Left ventricle myocardium inferior (tissue), 1 donor: ENCODE data around the gene DPP6. TPM values are rescaled to one million over a fixed set of nuclear protein-coding genes. Genes with fewer than 3 reads are reported as not detected.
"Not testable (repeated sequence)": the region's sequence is repeated elsewhere in the genome, so short reads cannot be mapped to it uniquely, and the experiment has no call there.

ENCODE experiments used
- DNase-seq: peaks from one replicate; pipeline ENCODE4 v3.0.0-alpha.2; 2020
- H3K27ac ChIP-seq: fragments of 200-600 bp; replicated peaks from 2 replicates; pipeline ENCODE4 v1.8.0; 2021
- H3K27me3 ChIP-seq: fragments of 200-600 bp; 2 replicates; pipeline ENCODE4 v1.8.0; 2021; ENCODE audit warnings: low read depth
- H3K36me3 ChIP-seq: fragments of 200-600 bp; 2 replicates; pipeline ENCODE4 v1.8.0; 2021
- H3K4me1 ChIP-seq: fragments of 200-600 bp; 2 replicates; pipeline ENCODE4 v1.8.0; 2021
- H3K4me3 ChIP-seq: fragments of 200-600 bp; 2 replicates; pipeline ENCODE4 v1.8.0; 2021; ENCODE audit warnings: mild to moderate bottlenecking, moderate library complexity
- H3K9me3 ChIP-seq: fragments of 200-600 bp; replicated peaks from 2 replicates; pipeline ENCODE4 v1.8.0; 2021
- intact Hi-C: fragments of 100-400 bp; cut with micrococcal nuclease; formaldehyde crosslinking; loops from one replicate; pipeline ENCODE4 v1.11.0; 2022
- total RNA-seq: library from RNA; stranded (reverse); fragmentation: NEBNext Ultra II Directional; extraction: Animal tissue kit (Norgen Biotek cat#: 25700); gene quantifications from one replicate; pipeline ENCODE4 v1.2.1, GENCODE V29; 2021
- TF ChIP-seq, protein P1 (sequence below): fragments of 200-600 bp; IDR thresholded peaks from 2 replicates; pipeline ENCODE4 v1.8.0; 2021; ENCODE audit warnings: antibody characterized with exemption, mild to moderate bottlenecking, borderline replicate concordance
- donor health status: DM: no; HTN: yes; CAD: no; lungs with severe emphysema.

The DPP6 gene
- total RNA-seq, 1 donor from 2014 or later, result 0.25 TPM

DNA sequence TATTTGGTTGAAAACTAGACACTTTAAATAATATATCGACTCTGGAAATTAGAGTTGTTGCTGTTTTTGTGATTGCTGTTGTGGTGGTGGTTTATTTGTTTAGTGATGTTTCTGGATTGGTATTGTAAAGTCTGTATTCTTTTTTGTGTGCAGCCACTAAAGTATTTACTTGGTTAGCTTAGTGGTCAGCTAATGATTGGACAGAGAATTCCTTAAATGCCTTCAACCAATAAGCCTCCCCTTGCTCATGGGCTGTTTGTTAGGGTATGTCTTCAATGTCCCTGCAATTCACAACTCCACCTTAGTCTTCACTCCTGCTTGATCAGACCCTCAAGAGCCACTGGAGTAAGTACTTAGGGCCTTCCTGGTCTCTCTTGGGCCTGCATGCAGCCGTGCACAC lies 879.7 kb downstream of the DPP6 start:
- intact Hi-C loops, result no loop called here
- peaks cover 13% of the 10 kb centered on the region for H3K9me3 ChIP-seq
- H3K36me3 ChIP-seq, result peaks cover 6% of the 10 kb centered on the region
- TF ChIP-seq, protein P1, sequence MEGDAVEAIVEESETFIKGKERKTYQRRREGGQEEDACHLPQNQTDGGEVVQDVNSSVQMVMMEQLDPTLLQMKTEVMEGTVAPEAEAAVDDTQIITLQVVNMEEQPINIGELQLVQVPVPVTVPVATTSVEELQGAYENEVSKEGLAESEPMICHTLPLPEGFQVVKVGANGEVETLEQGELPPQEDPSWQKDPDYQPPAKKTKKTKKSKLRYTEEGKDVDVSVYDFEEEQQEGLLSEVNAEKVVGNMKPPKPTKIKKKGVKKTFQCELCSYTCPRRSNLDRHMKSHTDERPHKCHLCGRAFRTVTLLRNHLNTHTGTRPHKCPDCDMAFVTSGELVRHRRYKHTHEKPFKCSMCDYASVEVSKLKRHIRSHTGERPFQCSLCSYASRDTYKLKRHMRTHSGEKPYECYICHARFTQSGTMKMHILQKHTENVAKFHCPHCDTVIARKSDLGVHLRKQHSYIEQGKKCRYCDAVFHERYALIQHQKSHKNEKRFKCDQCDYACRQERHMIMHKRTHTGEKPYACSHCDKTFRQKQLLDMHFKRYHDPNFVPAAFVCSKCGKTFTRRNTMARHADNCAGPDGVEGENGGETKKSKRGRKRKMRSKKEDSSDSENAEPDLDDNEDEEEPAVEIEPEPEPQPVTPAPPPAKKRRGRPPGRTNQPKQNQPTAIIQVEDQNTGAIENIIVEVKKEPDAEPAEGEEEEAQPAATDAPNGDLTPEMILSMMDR, result no peak
- no peak overlapping the region for H3K27ac ChIP-seq
- H3K4me3 ChIP-seq, result no peak overlapping the region
- H3K27me3 ChIP-seq, result no peaks in the 10 kb centered on the region
- peaks cover 18% of the 10 kb centered on the region for H3K4me1 ChIP-seq
- no peak for DNase-seq

DNA sequence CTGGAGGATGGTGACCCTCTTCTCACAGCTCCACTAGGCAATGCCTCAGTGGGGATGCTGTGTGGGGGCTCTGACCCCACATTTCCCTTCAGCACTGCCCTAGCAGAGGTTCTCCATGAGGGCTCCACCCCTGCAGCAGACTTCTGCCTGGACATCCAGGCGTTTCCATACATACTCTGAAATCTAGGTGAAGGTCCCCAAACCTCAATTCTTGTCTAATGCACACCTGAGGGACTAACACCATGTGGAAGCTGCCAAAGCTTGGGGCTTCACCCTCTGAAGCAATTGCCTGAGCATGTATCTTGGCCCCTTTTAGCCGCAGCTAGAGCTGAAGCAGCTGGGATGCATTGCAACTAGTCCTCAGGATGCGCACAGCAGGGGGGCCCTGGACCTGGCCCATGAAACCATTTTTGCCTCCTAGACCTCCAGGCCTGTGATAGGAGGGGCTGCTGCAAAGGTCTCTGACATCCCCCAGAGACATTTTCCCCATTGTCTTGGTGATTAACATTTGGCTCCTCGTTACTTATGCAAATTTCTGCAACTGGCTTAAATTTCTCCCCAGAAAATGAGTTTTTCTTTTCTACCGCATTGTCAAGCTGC lies 882.3 kb downstream of the DPP6 start:
- H3K4me3 ChIP-seq, H3K27ac ChIP-seq, intact Hi-C loops, DNase-seq, H3K36me3 ChIP-seq, H3K27me3 ChIP-seq, H3K4me1 ChIP-seq: not testable (repeated sequence)
- peaks cover 22% of the 10 kb centered on the region for H3K9me3 ChIP-seq

DNA sequence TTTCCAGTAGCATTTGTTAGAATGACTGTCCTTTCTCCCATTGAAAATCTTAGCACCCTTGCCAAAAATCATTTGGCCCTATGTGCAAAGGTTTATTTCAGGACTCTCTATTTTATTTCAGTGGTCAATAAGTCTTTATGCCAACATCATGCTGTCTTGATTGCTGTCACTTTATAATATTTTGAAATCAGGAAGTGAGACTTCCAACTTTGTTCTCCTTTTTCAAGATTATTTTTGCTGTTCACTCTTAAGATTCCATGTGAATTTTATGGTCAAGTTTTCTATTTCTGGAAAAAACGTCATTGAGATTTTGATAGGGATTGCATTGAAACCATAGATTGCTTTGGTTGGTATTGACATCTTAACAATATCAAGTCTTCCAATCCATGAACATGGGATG lies 885.6 kb downstream of the DPP6 start:
- intact Hi-C loops, result no loop called here
- Histone ChIP-seq H3K36me3 (peaks cover 6% of the 10 kb centered on the region), H3K27me3 (no peaks in the 10 kb centered on the region), H3K27ac (no peak overlapping the region), H3K4me3 (no peak overlapping the region), H3K4me1 (no peaks in the 10 kb centered on the region), H3K9me3 (peaks cover 22% of the 10 kb centered on the region)
- TF ChIP-seq, protein P1, result no peak
- no peak for DNase-seq

DNA sequence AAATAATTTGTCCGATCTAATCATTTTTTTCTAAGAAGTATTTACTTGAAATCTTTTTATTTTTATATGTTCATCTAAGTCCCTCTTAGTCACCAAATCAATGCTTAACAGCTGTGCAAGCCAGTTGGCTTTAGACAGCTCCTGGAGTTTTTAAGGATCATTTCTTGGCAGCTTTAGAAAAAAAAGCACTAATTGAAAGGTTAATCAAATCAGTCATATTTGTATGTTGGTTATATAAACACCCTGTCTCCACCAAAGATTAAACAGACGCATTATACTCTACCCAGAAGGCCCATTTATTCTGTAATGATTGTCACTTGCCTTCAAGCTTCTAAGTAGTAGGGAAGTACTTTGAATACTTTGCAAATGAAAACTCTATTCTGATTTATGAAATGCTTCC lies 890.5 kb downstream of the DPP6 start:
- TF ChIP-seq, protein P1, result no peak
- H3K27ac ChIP-seq, result no peak overlapping the region
- no peaks in the 10 kb centered on the region for H3K4me1 ChIP-seq
- H3K4me3 ChIP-seq, result no peak overlapping the region
- intact Hi-C loops, result no loop called here
- H3K27me3 ChIP-seq, result no peaks in the 10 kb centered on the region
- peaks cover 6% of the 10 kb centered on the region for H3K9me3 ChIP-seq
- peaks cover 46% of the 10 kb centered on the region for H3K36me3 ChIP-seq
- DNase-seq, result no peak
